Measurements from ENCODE around the gene NDUFA8. TPM values are rescaled to one million over a fixed set of nuclear protein-coding genes. Genes with fewer than 3 reads are reported as not detected.

The NDUFA8 gene
- total RNA-seq, 1 donor from 2014 or later: 49.4 TPM

DNA sequence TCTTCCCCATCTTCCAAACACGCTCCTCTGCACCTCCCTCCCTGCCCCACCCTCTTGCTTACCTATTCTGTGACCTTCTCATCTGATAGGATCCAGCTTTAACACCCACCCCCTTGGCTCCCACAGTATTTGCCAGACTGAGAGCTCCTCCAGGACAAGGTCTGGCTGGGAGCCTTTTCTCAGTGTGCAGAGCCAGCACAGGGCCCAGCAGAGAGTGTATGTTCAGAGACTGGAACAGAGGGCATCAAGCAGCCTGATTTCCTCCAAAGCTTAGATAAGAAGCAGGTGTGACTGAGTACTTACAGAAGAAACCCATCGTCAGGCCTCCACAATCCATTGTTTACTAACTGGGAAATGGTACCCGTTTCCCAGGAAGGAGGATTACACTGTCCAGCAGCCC lies 42.5 kb upstream of the NDUFA8 start:
- no peak for DNase-seq (ENCODE audit: low read depth)
- H3K4me3 ChIP-seq (ENCODE audit: low read depth, low read length): no peak overlapping the region
- TF ChIP-seq CTCF (conservative IDR thresholded peaks at IDR 0.05; ENCODE audit: low read depth, low read length): no peak

GRCh38 chr9:122201641-122202040 lies 42.1 kb upstream of the NDUFA8 start:
- H3K4me3 ChIP-seq (ENCODE audit: low read depth, low read length): no peak overlapping the region
- TF ChIP-seq CTCF (conservative IDR thresholded peaks at IDR 0.05; ENCODE audit: low read depth, low read length): no peak
- no peak for DNase-seq (ENCODE audit: low read depth)

- TF ChIP-seq CTCF (conservative IDR thresholded peaks at IDR 0.05; ENCODE audit: low read depth, low read length): no peak
- no peak for DNase-seq (ENCODE audit: low read depth)
- no peak overlapping the region for H3K4me3 ChIP-seq (ENCODE audit: low read depth, low read length)
Measured at GRCh38 chr9:122200960-122201595, 41.5 kb upstream of the NDUFA8 start.

DNA sequence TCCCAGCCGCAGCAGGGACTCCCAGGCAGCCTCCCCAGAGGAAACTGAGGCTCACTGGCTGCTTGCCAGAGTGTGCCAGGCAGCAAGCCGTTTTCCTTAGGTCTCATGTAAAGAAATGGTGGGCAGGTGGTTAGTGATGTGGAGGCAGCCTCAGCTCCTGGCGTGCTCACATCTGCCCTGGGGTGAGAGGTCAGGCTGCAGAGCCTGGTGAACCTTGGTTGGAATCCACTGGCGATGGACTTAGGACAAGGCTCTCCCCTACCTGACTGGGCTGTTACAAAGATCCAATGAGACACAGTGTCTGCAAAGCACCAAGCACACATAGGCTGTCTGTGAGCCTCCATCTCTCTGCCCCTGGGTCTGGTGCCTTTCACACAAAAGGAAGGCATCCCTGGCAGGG lies 38.3 kb upstream of the NDUFA8 start:
- no peak for TF ChIP-seq CTCF (conservative IDR thresholded peaks at IDR 0.05; ENCODE audit: low read depth, low read length)
- DNase-seq (ENCODE audit: low read depth): no peak

DNA sequence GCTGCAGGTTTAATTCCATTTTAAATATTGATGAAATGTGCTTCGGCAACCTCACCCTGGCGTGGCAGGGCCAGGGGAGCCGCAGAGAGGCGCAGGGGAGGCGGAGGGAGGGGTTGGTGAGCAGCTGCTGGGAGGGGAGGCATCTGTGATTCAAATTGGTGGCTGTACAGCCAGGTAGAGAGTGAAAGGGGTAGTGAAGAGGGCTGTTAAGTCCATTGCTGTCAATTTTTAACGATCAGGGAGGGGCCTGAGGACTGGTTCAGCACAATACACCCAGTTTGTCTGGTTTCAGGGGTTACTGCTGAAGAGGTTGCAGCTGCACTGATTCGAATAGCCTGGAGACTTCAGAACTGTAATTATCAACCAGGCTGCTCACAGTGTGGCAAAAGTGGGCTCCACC lies 37.8 kb upstream of the NDUFA8 start:
- DNase-seq (ENCODE audit: low read depth): no peak
- TF ChIP-seq CTCF (conservative IDR thresholded peaks at IDR 0.05; ENCODE audit: low read depth, low read length): no peak

More for the DNA sequence above, 38.3 kb upstream of the NDUFA8 start:
- no peak overlapping the region for H3K4me3 ChIP-seq (ENCODE audit: low read depth, low read length)

DNA sequence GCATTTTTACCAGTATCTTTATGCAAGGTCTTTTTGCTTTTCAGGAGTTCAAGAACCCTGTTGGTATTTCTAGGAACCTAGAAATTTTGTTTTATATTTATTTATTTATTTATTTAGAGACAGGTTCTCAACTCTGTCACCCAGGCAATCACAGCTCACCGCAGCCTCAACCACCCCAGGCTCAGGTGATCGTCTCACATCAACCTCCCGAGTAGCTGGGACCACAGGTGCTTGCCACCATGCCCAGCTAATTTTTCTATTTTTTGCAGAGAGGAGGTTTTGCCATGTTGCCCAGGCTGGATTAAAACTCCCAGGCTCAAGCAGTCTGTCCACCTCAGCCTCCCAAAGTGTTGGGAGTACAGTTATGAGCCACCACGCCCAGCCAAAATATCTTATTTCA lies 36.3 kb upstream of the NDUFA8 start:
- TF ChIP-seq CTCF (conservative IDR thresholded peaks at IDR 0.05; ENCODE audit: low read depth, low read length): no peak
- H3K4me3 ChIP-seq (ENCODE audit: low read depth, low read length): no peak overlapping the region
- DNase-seq (ENCODE audit: low read depth): no peak

More for the DNA sequence above, 37.8 kb upstream of the NDUFA8 start:
- H3K4me3 ChIP-seq (ENCODE audit: low read depth, low read length): no peak overlapping the region

- TF ChIP-seq CTCF (conservative IDR thresholded peaks at IDR 0.05; ENCODE audit: low read depth, low read length): no peak
- DNase-seq (ENCODE audit: low read depth): no peak
- H3K4me3 ChIP-seq (ENCODE audit: low read depth, low read length): no peak overlapping the region
Measured at GRCh38 chr9:122193651-122194050, 34.1 kb upstream of the NDUFA8 start.

Measured in epithelial cell of proximal tubule (primary cell).